Measurements from ENCODE around the gene TP53RK.

GRCh38 chr20:46703435-46703834 lies 14.2 kb upstream of the TP53RK start:
- TF ChIP-seq CTCF (IDR thresholded peaks at IDR 0.05), result no peak
- TF ChIP-seq KAT7 (CRISPR knock-in tag; IDR thresholded peaks at IDR 0.05; ENCODE audit: borderline replicate concordance), result no peak
- TF ChIP-seq, protein P1, sequence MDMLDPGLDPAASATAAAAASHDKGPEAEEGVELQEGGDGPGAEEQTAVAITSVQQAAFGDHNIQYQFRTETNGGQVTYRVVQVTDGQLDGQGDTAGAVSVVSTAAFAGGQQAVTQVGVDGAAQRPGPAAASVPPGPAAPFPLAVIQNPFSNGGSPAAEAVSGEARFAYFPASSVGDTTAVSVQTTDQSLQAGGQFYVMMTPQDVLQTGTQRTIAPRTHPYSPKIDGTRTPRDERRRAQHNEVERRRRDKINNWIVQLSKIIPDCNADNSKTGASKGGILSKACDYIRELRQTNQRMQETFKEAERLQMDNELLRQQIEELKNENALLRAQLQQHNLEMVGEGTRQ (CRISPR knock-in tag; IDR thresholded peaks at IDR 0.05), result no peak
